ENCODE results near the gene SURF2. TPM values are rescaled to one million over a fixed set of nuclear protein-coding genes. Genes with fewer than 3 reads are reported as not detected.
"Not testable (repeated sequence)": the region's sequence is repeated elsewhere in the genome, so short reads cannot be mapped to it uniquely, and the experiment has no call there.

SURF2 gene
- total and polyA plus RNA-seq, 11 donors, result 10.0 to 41.1 (median 14.0) TPM

DNA sequence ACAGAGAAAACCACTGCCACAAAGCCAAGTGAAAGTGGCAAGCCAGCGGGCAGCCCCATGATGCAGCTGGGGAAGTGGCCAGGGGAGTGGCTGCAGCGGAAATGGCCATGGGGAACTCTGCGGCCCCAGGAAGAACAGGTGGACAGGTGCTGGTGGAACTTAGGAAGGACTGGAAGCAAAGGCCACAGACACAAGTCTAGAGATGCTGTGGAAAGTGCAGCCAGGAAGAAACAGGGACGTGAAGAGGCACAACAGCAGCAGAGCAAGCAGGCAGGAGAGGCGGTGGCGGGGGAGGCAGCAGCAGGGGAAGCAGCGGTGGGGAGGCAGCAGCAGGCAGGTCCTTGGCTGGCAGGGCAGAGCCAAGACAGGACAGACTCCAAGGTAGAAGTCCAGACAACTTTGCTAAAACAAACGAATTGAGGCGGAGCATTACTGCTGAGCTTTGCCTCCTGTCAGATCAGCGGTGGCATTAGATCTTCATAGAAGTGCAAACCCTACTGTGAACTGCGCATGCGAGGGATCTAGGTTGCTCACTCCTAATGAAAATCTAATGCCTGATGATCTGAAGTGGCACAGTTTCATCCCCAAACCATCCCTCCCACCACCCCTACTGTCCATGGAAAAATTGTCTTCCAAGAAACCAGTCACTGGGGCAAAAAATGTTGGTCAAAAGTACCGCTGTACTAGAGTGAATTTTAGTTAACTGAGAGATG lies 32.2 kb upstream of the SURF2 start:
- Histone ChIP-seq H3K27ac (no peak overlapping the region), H3K27me3 (no peaks in the 10 kb centered on the region), H3K9me3 (no peaks in the 10 kb centered on the region), H3K36me3 (no peaks in the 10 kb centered on the region), H3K4me1 (no peaks in the 10 kb centered on the region), H3K4me3 (no peak overlapping the region)
- intact Hi-C loops (cut with DNase I), result loop anchor here in 1 of 10 donors (10.0 kb wide), 1 partner anchor 49 kb away; the partner anchor contains the start of gene ABO
- DNase-seq, result peak in 1 of 5 donors; percentile 1
- 81 to 88% (median 85%) methylated on average over 13 of the region's 13 CpGs for WGBS, 4 donors
- TF ChIP-seq CTCF (IDR thresholded peaks at IDR 0.05) (no peak), POLR2A (IDR thresholded peaks at IDR 0.05) (no peak)
- ATAC-seq, result no peak

- H3K4me1 ChIP-seq, H3K9me3 ChIP-seq, DNase-seq, H3K27me3 ChIP-seq, ATAC-seq, H3K27ac ChIP-seq, H3K4me3 ChIP-seq: not testable (repeated sequence)
- intact Hi-C loops (cut with DNase I), result loop anchor here in 8 of 10 donors (2.0 to 10.0 kb wide), 4 partner anchors 50 to 140 kb away; partner anchors contain the start of gene ABO (in 2 of the 8)
- WGBS, 4 donors, result 87 to 92% (median 90%) methylated on average over 6 of the region's 6 CpGs
- H3K36me3 ChIP-seq, result peaks cover 0 to 27% (median 22%) of the 10 kb centered on the region in 9 donors
Measured at GRCh38 chr9:133327021-133327420, 29.3 kb upstream of the SURF2 start.

DNA sequence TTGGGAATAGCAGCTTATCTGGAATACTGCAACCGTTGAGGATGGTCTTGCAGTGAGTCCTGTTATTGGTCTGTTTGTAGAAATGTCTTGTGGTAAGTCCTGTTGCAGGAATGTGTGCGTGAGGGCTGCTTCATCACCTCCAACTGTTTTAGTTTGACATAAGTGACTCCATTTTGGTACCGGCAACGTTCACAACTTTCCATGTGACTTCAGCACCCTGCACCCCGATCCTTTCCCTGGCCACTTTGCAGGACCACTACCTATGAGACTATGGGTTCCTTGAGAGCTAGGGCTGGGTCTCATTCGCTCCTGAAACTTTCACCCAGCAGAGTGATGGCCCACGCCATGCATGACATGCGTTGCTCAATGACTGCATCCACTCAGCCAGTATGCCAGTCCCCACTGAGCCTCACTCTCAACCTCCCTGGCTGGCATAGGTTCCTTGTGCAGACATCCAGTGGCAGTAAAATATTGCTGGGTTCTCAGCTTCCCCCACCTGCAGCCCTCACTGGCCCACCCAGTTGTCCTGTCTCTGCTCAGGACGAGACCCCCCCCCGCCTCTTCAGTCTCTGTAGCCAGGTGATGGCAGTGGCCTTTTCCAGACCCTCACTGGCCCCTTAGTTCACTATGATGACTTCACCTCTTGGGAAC lies 28.4 kb upstream of the SURF2 start:
- ATAC-seq (peak in 1 of 4 donors; percentile 28), DNase-seq (peak in 1 of 5 donors; percentile 4)
- Histone ChIP-seq H3K27ac (no peak overlapping the region), H3K9me3 (no peaks in the 10 kb centered on the region), H3K4me3 (no peak overlapping the region), H3K27me3 (no peaks in the 10 kb centered on the region), H3K36me3 (peaks cover 0 to 36% (median 31%) of the 10 kb centered on the region in 9 donors), H3K4me1 (no peaks in the 10 kb centered on the region)
- intact Hi-C loops (cut with DNase I), result loop anchor here in 9 of 10 donors (2.0 to 10.0 kb wide), 5 partner anchors 51 to 143 kb away; partner anchors contain the start of gene ABO (in 2 of the 9)
- 87 to 91% (median 89%) methylated on average over 10 of the region's 10 CpGs for WGBS, 4 donors
- TF ChIP-seq POLR2A (IDR thresholded peaks at IDR 0.05), result no peak
- TF ChIP-seq CTCF (IDR thresholded peaks at IDR 0.05), result no peak

GRCh38 chr9:133329306-133330156 lies 26.8 kb upstream of the SURF2 start:
- not testable (repeated sequence) for H3K4me3 ChIP-seq, H3K9me3 ChIP-seq, ATAC-seq, H3K27ac ChIP-seq, H3K27me3 ChIP-seq, H3K4me1 ChIP-seq
- peak in 1 of 5 donors; percentile 62 for DNase-seq
- intact Hi-C loops (cut with DNase I), result loop anchor here in 9 of 10 donors (1.0 to 10.0 kb wide), 6 partner anchors 52 to 145 kb away; partner anchors contain the start of gene ABO (in 2 of the 9)
- 56 to 59% (median 57%) methylated on average over 20 to 21 of the region's 21 CpGs for WGBS, 4 donors
- peaks cover 0 to 51% (median 45%) of the 10 kb centered on the region in 9 donors for H3K36me3 ChIP-seq
- TF ChIP-seq CTCF (IDR thresholded peaks at IDR 0.05), result peak; percentile 39 to 67 (median 56)

Measured in heart left ventricle (tissue), 16 donors.